Effector memory CD4-positive, alpha-beta T cell (primary cell): ENCODE measurements around the gene SPATA31A1.
"Not testable (repeated sequence)": the region's sequence is repeated elsewhere in the genome, so short reads cannot be mapped to it uniquely, and the experiment has no call there.

Source experiments
- DNase-seq, 3 donors: peaks; one replicate each; pipeline ENCODE4 v3.0.0-alpha.2; 2020
- H3K27ac ChIP-seq: 2 replicates; pipeline ENCODE4 v1.7.0; 2013; ENCODE audit warnings: mild to moderate bottlenecking, low read length, moderate library complexity; ENCODE audit not compliant: insufficient read depth, poor library complexity, severe bottlenecking
- H3K27me3 ChIP-seq: replicated peaks from 2 replicates; pipeline ENCODE4 v1.7.0; 2013; ENCODE audit warnings: mild to moderate bottlenecking, low read length; ENCODE audit not compliant: insufficient read depth, control insufficient read depth, poor library complexity, severe bottlenecking
- H3K36me3 ChIP-seq: 2 replicates; pipeline ENCODE4 v1.7.0; 2013; ENCODE audit warnings: mild to moderate bottlenecking, low read length, moderate library complexity; ENCODE audit not compliant: control insufficient read depth, insufficient read depth
- H3K4me1 ChIP-seq: 2 replicates; pipeline ENCODE4 v1.7.0; 2013; ENCODE audit warnings: low read length, mild to moderate bottlenecking; ENCODE audit not compliant: control insufficient read depth, insufficient read depth, poor library complexity, severe bottlenecking
- H3K4me3 ChIP-seq: 2 replicates; pipeline ENCODE4 v1.7.0; 2013; ENCODE audit warnings: low read length, low read depth, mild to moderate bottlenecking; ENCODE audit not compliant: insufficient read depth, poor library complexity, severe bottlenecking
- H3K9me3 ChIP-seq: 2 replicates; pipeline ENCODE4 v1.7.0; 2013; ENCODE audit warnings: mild to moderate bottlenecking, low read length, moderate library complexity; ENCODE audit not compliant: control insufficient read depth
- total RNA-seq, 3 donors: gene quantifications; one replicate each; lab custom pipeline; 2026; lab: John Stamatoyannopoulos, UW

The SPATA31A1 gene
- total RNA-seq = 0 reads per million in 3 donors

GRCh38 chr9:39355369-39355768, at the start of gene SPATA31A1:
Gene SPATA31A1 (plus strand): TSS chr9:39355669. CDS start chr9:39355731, 62 bp downstream.
- not testable (repeated sequence) for H3K27me3 ChIP-seq, DNase-seq, H3K9me3 ChIP-seq, H3K27ac ChIP-seq, H3K36me3 ChIP-seq, H3K4me3 ChIP-seq, H3K4me1 ChIP-seq

- not testable (repeated sequence) for H3K4me3 ChIP-seq, H3K27me3 ChIP-seq
Observed at GRCh38 chr9:39407261-39408204, 52.1 kb downstream of the SPATA31A1 start.

GRCh38 chr9:39411254-39411940, 55.9 kb downstream of the SPATA31A1 start:
- H3K36me3 ChIP-seq, H3K27me3 ChIP-seq, H3K9me3 ChIP-seq, H3K27ac ChIP-seq, H3K4me1 ChIP-seq, H3K4me3 ChIP-seq, DNase-seq: not testable (repeated sequence)

More at GRCh38 chr9:39407261-39408204, 52.1 kb downstream of the SPATA31A1 start:
- H3K27ac ChIP-seq, H3K4me1 ChIP-seq, H3K9me3 ChIP-seq, DNase-seq, H3K36me3 ChIP-seq: not testable (repeated sequence)
